GM18498 (cell line): ENCODE results near the gene RBM47.
"Not testable (repeated sequence)": the region's sequence is repeated elsewhere in the genome, so short reads cannot be mapped to it uniquely, and the experiment has no call there.

Source experiments
- ATAC-seq: cut with Tn5 transposase; IDR thresholded peaks from one replicate; pipeline ENCODE4 v1.9.1; 2021; ENCODE audit warnings: mild to moderate bottlenecking, moderate library complexity; ENCODE audit not compliant: unreplicated experiment

The RBM47 gene

GRCh38 chr4:40629401-40630334, at the start of gene RBM47:
Gene RBM47, minus strand, starts transcription at chr4:40629864. Its CDS starts 190,971 bp downstream, at chr4:40438893.
- peak; percentile 59 for ATAC-seq

DNA sequence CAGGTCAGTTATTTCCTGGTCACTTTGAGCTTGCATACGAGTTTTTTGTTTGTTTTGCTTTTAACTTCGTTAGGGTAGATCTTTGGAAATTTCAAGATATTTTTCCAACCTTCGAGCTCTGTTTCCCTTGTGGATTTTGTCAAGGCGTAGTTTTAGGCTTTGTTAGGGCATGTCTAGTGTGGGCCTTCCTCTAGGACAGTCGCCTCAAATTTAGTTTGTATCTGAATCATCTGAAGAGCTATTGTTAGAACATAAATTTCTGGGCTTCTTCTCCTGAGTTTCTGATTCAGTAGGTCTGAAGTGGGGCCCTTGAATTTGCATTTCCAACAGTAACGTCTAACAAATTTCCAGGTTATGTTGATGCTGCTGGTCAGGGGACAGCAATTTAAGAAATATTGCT, 48.8 kb upstream of the RBM47 start:
- ATAC-seq: no peak

- no peak for ATAC-seq
These were observed 45.5 kb upstream of the RBM47 start for GRCh38 chr4:40675166-40675565.

- peak; percentile 80 for ATAC-seq
These were observed 43.2 kb upstream of the RBM47 start for GRCh38 chr4:40672528-40673522.

- ATAC-seq: no peak
These were observed 39.8 kb upstream of the RBM47 start for GRCh38 chr4:40669504-40669903.

- no peak for ATAC-seq
These were observed 36.2 kb upstream of the RBM47 start for GRCh38 chr4:40665842-40666241.

DNA sequence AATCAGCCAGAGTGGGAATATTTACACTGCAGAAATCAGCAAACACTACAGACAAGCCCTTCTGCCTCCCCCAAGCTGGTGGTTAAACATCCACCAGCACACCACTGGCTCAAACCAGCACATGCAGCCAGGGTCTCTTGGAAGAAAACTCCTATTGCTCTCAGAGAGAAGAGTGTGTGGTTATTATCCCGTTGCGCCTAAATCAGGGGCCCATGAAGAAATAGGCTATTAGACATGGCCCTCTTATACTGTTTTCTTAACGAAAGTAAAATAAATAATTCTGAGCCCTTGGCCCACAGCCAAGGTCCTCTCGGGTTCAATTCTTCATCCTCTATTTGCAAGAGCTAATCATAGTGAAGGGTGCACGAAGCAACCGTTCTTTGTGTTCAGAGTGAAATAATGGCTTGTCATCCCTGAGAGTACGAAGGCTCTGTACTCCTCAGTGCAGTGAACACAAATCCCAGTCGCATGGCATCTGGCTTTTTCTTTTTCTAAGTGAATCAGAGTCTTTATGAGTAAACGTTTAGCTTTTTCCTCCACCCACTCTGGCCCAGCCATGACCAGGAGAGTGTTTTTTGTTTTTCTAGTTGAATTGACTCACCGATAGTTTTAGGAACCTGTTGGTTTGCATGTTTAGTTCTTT, 33.4 kb upstream of the RBM47 start:
- ATAC-seq: peak; percentile 76

- ATAC-seq: no peak
These were observed 32.1 kb upstream of the RBM47 start for GRCh38 chr4:40661803-40662202.

DNA sequence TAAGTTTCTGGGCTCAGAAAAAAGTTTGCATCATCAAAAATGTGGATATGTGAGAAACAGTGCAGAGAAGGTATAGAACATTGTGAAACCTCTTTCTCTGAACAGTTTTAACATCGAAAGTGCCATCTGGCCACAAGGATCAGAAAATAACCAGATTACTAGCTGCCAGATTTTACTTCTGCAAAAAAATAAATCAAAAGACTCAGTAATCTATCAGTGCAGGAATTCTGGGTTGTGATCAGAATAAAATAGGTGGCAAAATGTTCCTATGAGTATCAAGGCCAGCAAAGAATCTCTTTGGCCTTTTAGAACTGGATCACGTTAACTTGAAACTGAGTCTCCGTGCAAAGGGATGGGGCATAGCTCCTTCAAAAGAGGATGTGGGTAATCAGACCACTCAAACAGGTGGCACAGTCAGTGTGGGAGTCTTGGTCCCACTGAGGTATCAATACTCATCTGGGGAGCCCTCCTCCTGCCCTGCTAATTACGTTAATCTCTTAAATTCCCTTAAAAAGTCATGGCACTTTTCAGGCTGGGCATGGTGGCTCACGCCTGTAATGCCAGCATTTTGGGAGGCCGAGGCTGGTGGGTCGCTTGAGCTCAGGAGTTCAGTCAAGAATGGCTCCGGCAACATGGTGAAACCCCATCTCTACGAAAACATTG, 26.7 kb upstream of the RBM47 start:
- ATAC-seq: peak; percentile 97

GRCh38 chr4:40651280-40651679, 21.6 kb upstream of the RBM47 start:
- ATAC-seq: no peak

GRCh38 chr4:40649321-40649720, 19.7 kb upstream of the RBM47 start:
- no peak for ATAC-seq

- no peak for ATAC-seq
These were observed 19.1 kb upstream of the RBM47 start for GRCh38 chr4:40648742-40649281.

DNA sequence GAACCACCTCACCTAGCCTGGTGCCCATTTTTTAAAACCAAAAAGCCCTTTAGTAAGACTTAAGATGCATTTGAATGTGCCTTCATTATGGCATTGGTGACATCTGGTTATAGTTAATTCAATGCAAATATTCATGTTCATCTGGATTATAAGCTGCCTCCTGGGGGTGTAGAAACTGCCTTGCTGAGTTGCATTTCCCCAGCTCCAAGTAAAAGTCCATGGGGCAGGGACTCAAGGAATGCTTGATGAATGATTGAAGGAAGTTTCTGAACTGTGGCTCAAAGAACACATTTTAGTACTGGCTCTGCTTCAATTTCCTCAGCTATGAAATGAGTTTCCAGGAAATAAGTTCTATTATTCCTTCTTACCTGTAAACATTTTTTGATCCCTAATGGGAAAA, 18.5 kb upstream of the RBM47 start:
- no peak for ATAC-seq

- ATAC-seq: no peak
These were observed 15.9 kb upstream of the RBM47 start for GRCh38 chr4:40645586-40645985.

- no peak for ATAC-seq
These were observed 2.4 kb upstream of the RBM47 start for GRCh38 chr4:40632080-40632479.

DNA sequence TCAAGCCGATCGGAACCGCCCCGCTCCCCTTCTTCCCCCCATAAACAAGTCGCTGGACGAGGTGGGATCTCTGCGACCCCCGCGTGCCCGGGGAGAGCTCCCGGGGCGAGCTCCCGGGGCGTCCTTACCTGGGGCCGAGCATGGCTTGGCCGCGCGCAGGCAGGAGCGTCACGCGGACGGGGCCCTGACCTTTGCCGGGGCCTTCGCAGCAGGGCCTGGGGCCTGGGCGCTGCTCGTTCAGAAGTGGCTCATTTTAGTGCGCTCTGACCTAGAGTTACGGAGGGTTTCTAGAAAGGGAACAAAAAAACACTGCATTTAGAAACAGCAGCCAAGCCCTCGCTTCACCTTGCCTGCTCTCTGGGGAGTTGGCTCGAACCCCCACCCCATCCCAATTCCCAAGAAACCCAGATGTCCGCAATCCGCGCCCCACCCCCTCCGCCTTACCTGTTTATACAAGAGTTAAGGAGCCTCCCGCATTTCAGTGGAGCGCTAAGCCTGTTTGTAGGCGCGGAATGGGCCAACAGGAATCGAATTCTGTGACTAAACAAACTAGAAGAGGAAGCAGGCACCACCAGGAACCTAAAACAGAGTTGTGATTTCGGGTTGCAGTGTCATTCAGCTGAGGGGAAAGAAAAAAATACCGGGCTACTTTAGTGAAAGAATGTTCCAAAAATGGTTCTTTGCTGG, 814 bp upstream of the RBM47 start:
- ATAC-seq: peak; percentile 57

DNA sequence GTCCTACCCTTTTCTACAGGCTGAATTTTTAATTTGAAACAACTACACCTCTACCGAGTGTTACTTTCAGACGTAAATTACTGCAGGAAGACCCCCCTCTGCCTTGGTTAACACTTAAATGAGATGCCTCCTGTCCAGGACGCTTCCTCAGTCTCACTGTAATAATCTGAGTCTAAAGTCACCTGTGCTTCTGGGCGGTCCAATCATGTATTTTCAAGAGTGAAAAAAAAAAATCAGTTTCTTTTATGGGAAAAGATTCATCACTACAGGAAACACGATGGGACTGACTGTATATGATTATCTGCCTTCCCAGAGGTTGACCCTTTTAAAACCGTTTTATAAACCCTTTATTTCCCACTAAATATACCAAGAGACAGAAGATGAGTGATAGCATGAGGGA, 776 bp downstream of the RBM47 start:
- no peak for ATAC-seq

GRCh38 chr4:40628407-40628806, 1.3 kb downstream of the RBM47 start:
- not testable (repeated sequence) for ATAC-seq

DNA sequence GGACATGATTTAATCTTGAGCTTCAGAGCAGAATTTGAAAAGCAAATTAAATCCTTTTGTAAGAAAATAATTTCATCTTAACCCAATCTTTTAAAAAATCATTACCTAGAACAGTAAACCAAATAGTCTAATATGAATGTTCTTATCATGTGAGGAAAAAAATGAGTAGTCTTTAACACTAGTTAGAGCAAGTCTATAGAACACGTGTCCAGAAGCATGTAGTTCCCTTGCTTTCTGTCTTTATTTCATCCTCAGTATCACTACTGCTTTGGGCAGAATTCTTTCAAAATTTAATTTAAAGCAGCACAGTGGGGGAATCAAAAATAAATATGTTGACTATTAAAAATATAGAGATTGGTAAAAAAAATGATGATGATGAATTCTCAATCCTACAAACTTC, 2.1 kb downstream of the RBM47 start:
- no peak for ATAC-seq
